Mononuclear cell (primary cell): ENCODE data around the gene DNAJC5G. TPM values are rescaled to one million over a fixed set of nuclear protein-coding genes. Genes with fewer than 3 reads are reported as not detected.

ENCODE experiments used
- H3K27me3 ChIP-seq: 2 replicates; pipeline ENCODE4 v1.6.0; 2011; ENCODE audit warnings: low read length, control low read depth; ENCODE audit not compliant: insufficient read depth
- H3K4me1 ChIP-seq: 2 replicates; pipeline ENCODE4 v1.5.1; 2011; ENCODE audit warnings: mild to moderate bottlenecking, low read length, control low read depth; ENCODE audit not compliant: insufficient read depth
- H3K4me3 ChIP-seq: 2 replicates; pipeline ENCODE4 v1.5.1; 2011; ENCODE audit warnings: mild to moderate bottlenecking, low read length, moderate library complexity
- H3K9me3 ChIP-seq: 2 replicates; pipeline ENCODE4 v1.5.1; 2011; ENCODE audit warnings: low read depth, mild to moderate bottlenecking, control low read depth, low read length
- total RNA-seq: library from RNA; depleted of rRNA; stranded (reverse); fragments of >200 nt; gene quantifications from one replicate; pipeline ENCODE4 v1.2.3, GENCODE V29; 2012

Gene DNAJC5G
- total RNA-seq, 1 donor, result not detected

DNA sequence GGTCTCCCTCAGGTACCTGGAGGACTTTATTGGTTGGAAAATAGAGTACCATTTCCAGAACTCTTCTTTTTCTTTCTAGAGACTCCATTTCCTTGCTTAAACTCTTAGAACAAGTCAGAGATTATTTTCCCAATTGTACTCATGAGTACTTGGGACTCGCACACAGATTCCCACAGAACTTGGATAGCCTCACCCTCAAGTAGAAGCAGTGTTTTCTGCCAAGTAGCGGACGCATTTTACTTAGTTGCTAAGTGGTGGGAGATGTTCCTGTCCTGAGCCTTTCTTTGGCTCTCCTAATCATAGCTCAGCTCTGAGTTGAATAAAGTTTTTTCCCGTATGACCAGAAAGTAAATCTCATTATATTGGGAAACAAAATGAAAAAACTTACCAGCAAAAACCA is 29.6 kb upstream of the DNAJC5G start:
- Histone ChIP-seq H3K27me3 (no peaks in the 10 kb centered on the region), H3K4me3 (no peak overlapping the region), H3K4me1 (no peaks in the 10 kb centered on the region), H3K9me3 (no peaks in the 10 kb centered on the region)

DNA sequence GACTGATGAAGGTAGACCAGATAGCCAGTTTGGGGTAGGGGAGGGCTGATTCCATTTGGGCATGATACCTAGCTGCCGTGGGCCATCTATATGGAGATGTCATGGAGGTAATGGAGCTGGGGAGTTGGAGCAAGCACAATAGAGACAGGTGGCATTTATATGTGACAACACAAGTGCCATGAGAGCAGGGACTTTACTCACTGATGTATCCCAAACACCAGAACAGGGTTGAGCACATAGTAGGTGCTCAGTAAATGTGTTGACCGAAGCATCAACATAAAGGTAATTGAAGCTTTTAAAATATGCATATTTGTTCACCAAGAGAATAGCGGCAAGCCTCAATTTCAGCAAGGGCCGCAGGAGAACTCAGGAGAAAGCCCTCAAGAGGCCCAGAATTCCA is 27.3 kb upstream of the DNAJC5G start:
- no peaks in the 10 kb centered on the region for H3K9me3 ChIP-seq
- H3K4me1 ChIP-seq, result no peaks in the 10 kb centered on the region
- no peaks in the 10 kb centered on the region for H3K27me3 ChIP-seq

DNA sequence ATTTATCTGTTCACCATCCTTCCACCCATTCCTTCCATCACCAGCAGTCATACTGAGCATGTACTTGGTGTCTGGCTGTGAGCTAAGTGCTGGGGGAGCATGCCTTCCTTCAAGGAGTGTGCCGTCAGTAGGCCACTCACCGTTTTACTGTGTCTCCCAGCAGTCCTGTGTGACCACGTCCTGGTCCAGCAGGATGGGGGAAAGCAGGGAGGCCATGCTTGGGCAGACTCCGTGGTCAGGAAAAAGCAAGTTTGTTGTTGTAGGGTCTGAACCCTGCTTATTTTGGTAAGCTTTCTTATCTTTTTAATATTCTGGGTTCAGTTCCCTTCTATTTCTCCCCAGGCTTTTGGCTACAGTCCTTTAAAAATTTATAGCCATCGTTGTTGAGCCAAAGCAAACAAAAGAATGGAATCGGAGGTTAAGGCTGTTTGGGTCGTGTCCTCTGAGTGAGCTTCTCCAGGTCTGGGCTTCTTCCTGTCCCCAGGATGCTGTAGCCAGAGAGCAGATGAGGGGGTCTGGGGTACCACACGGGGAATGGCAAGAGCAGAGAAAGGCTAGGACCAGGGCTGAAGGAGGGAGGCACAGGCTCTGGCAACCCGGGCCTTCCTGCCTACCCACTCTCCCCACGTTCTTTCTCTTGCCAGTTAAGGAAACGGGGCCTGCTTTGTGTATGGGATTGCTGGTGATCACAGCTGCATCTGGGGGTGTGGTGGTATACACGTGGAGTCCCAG is 25.9 kb upstream of the DNAJC5G start:
- Histone ChIP-seq H3K4me3 (no peak overlapping the region), H3K4me1 (no peaks in the 10 kb centered on the region), H3K27me3 (peaks cover 4% of the 10 kb centered on the region), H3K9me3 (no peaks in the 10 kb centered on the region)

More for the DNA sequence above, 27.3 kb upstream of the DNAJC5G start:
- no peak overlapping the region for H3K4me3 ChIP-seq

DNA sequence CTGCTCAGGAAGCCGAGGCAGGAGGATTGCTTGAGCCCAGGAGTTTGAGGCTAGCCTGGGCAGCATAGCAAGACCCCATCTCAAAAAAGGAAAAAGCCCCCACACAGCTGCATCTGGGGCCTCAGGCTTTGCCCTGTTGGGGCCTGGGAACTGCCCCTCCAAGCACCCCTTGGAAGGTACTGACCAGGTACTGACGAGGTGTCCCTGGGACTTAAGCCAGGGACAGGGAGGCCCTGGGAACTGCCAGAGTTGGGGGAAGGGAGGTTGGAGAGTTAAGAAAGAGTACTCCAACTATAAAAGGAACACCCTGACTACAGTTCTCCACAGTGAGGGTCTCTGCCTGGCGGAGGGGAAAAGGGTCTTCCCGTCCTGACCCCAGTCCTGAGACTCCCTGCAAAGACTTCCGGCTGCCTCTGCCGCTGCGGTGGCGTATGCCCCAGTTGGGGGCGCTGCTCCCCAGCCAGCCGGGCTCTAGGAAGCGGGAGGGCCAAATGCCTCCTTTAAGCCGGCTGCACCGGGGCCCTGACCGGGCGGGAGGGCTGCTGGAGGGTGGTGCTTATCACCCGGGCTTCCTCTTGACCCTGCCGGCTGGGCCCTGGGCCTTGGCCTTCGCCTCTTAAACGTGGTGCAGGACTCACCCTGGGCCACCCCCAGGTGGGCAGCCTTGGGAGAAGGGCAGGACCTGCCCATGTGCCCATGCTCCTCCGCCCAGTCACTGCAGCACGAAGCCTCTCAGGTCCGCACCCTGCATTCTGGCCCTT is 25.2 kb upstream of the DNAJC5G start:
- Histone ChIP-seq H3K27me3 (peaks cover 4% of the 10 kb centered on the region), H3K9me3 (no peaks in the 10 kb centered on the region), H3K4me3 (no peak overlapping the region), H3K4me1 (no peaks in the 10 kb centered on the region)

DNA sequence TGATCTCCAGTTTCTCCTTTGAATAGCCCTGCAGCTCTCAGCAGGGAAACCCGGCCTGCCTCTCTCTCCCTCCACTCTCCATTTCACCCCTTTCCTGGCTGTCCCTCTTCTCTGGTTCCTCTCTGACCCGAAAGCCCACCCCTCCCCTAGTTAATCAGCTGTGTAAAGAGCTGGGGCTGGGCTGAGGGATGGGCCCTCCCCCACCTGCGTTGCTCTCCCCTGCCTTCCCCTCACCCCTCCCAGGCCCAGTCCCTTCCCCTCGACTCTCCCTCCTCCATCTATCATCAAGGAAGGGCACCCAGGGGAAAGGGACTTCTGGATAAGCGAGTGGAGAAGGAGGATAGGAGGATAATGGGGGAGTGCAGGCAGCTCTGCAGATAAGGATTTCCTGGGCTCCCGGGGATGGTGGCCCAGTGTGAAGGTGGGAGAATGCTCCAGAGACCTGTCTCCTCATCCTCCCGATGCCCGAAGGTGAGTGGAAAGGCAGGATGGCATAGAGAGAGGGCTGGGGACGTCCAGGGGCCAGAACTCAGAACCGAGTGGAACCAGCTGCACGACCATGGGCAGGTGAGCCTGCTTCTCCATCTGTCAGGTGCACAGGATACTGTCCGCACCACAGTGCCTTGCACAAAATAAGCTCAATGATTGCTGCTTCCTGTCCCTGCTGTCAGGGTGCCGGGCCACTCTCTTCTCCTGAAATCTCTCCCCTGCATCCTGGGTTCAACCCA is 24.4 kb upstream of the DNAJC5G start:
- Histone ChIP-seq H3K4me1 (no peaks in the 10 kb centered on the region), H3K4me3 (no peak overlapping the region), H3K9me3 (no peaks in the 10 kb centered on the region), H3K27me3 (peaks cover 4% of the 10 kb centered on the region)

DNA sequence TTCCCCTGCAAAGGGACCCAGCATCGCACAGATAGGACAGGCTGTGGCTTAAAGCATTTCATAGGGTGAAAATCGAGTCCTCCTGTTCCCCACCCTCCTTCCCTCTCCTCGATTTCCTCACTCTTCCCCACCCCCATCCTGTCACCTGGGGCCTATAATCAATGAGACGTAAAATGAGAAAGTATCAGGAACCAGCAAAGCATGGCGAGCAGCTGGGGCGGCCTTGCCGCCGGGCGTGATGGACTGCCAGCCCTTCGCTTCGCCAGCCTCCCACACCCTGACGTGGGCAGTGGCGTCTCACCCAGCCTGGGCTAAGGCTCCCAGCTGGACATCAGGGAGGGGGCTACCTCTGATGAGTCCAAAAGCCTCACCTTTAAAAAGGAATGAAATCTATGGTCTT is 23.5 kb upstream of the DNAJC5G start:
- no peaks in the 10 kb centered on the region for H3K9me3 ChIP-seq
- H3K4me1 ChIP-seq, result no peaks in the 10 kb centered on the region
- H3K4me3 ChIP-seq, result no peak overlapping the region
- H3K27me3 ChIP-seq, result peaks cover 4% of the 10 kb centered on the region

DNA sequence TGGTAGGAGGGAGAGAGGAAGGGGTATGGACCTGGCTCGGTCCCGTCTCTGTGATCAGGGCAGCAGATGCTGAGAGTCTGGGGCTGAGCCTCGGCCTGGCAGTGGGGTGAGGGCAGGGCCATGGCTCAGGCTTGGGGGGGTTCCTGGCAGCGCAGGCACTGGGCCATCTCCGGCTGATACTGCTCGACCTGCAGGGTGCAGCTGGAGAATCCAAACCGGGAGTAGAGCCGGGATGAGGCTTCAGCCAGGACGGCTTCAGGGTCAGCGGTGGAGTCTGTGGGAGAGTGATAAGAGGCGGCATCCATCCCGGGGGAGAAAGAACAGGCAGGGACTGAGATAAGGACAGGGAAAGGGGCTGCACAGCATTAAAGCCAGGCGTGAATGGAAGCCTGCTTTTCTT is 20.0 kb upstream of the DNAJC5G start:
- Histone ChIP-seq H3K9me3 (no peaks in the 10 kb centered on the region), H3K27me3 (peaks cover 11% of the 10 kb centered on the region), H3K4me3 (no peak overlapping the region), H3K4me1 (no peaks in the 10 kb centered on the region)

DNA sequence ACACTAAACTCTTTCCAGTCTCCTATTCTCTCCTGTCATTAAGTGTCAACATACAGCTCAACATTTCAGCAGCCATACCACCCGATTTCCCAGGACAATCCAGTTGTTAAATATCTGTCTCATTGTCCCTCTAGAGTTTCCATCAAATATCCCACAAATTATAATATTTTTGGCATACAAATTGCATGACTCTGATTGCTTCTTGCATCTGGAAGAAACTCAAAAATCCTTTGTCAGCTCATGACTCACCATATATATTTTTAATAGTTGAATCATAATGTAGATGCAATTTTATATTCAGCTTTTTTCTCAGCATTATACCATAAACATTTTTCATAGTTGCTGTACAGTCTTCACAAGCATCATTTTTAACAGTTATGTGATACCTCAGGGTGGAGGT is 19.6 kb upstream of the DNAJC5G start:
- peaks cover 16% of the 10 kb centered on the region for H3K27me3 ChIP-seq
- no peaks in the 10 kb centered on the region for H3K9me3 ChIP-seq
- no peak overlapping the region for H3K4me3 ChIP-seq
- no peaks in the 10 kb centered on the region for H3K4me1 ChIP-seq

DNA sequence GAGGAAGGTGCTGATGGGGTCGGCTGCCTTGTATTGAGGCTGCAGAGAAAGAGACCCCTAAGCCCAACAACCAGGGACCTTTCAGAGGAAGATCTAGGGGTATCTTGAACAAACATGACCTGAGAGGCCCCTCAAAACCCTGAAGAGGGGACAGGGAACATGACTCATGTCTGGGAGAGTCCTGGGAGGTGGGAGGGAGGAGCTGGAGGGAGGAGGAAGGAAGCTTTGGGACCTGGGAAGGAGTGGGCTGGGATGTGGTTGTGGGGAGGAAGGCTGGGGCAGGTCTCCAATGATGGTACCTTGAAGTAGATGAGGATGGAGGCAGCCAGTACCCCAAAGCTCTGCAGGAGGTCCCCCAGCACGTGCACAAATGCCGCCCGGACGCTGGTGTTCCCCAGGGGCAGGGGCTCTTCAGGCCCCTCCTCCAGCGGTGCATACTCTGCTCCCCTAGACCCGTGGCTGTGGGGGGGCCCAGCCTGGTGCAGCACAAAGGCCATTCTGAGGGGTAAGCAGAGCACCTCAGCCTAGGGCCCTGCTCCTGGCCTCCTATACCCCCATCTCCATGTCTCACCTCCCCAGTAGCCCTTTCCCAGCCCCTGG is 18.3 kb upstream of the DNAJC5G start:
- no peak overlapping the region for H3K4me3 ChIP-seq
- H3K9me3 ChIP-seq, result no peaks in the 10 kb centered on the region
- H3K4me1 ChIP-seq, result peaks cover 2% of the 10 kb centered on the region
- H3K27me3 ChIP-seq, result peaks cover 29% of the 10 kb centered on the region

DNA sequence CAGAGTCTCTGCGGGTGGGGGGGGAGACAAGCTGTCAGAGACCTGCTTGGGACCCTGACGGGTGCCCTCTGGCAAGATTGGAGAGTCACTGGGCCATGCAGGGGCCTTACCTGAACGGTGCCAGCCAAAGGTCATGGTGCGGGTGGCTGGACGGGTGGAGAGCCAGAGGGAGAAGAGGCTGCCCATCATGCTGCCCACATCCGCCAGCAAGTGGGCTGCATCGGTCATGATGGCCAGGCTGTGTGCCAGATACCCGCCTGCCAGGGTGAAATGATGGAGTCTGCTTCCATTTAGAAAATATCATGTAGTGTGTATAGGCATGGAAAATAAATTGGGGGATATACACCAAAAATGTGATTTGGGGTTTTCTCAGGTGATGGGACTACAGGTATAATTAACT is 17.2 kb upstream of the DNAJC5G start:
- Histone ChIP-seq H3K27me3 (peaks cover 35% of the 10 kb centered on the region), H3K9me3 (no peaks in the 10 kb centered on the region), H3K4me1 (peaks cover 12% of the 10 kb centered on the region), H3K4me3 (no peak overlapping the region)

DNA sequence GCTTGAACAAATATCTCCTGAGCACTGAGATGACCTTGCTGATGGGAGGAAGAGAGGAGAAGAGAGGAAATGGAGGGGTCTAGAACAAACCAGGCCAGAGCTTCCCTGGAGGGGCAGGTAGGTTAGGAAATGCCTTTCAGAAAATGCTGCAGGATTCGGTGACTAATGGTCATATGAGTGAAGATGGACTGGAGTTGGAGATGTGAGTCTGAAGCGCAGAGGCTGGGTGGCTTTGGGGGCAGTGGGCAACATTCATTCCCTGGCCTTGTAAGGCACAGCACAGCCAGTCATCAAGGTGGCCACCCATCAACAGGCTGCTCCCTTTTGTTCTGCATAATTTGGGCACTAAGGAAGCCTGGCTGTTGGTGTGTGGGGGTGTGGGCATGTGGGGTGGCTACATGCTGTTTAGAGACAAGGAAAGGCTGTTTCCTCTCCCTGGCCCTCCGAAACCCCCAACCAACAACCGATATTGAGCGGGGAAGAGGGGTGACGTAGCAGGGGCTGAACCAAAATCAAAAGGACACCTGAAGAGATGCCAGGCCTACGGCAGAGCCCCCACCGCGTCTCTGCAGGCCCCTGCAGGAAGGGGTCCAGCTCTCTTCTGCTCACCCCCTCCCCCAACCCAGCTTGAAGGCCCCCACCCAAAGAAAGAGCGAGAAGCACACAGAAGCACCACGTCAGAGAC is 13.8 kb upstream of the DNAJC5G start:
- Histone ChIP-seq H3K4me3 (no peak overlapping the region), H3K27me3 (peaks cover 64% of the 10 kb centered on the region)

DNA sequence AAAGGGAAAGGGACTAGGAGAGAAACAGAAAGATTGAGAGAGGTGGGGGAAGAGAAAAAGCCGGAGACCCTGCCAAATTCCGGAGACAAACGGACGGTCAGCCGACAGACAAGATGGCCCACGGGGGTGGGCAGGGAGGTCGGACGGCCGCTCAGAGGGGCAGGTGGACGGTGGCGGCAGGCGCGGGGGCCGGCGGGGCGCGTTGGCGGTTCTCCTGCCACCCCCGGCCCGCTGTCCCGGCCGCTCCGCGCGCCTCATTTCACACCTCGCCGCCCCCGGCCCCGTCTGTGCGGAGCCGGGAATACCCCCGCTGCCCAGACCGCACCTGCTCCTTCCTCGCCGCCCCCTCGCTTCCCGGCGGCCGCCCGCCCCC is 13.3 kb upstream of the DNAJC5G start:
- peaks cover 66% of the 10 kb centered on the region for H3K27me3 ChIP-seq
- peaks cover 36% of the 10 kb centered on the region for H3K4me1 ChIP-seq
- no peak overlapping the region for H3K4me3 ChIP-seq
- H3K9me3 ChIP-seq, result no peaks in the 10 kb centered on the region

More for the DNA sequence above, 13.8 kb upstream of the DNAJC5G start:
- Histone ChIP-seq H3K9me3 (no peaks in the 10 kb centered on the region), H3K4me1 (peaks cover 36% of the 10 kb centered on the region)

DNA sequence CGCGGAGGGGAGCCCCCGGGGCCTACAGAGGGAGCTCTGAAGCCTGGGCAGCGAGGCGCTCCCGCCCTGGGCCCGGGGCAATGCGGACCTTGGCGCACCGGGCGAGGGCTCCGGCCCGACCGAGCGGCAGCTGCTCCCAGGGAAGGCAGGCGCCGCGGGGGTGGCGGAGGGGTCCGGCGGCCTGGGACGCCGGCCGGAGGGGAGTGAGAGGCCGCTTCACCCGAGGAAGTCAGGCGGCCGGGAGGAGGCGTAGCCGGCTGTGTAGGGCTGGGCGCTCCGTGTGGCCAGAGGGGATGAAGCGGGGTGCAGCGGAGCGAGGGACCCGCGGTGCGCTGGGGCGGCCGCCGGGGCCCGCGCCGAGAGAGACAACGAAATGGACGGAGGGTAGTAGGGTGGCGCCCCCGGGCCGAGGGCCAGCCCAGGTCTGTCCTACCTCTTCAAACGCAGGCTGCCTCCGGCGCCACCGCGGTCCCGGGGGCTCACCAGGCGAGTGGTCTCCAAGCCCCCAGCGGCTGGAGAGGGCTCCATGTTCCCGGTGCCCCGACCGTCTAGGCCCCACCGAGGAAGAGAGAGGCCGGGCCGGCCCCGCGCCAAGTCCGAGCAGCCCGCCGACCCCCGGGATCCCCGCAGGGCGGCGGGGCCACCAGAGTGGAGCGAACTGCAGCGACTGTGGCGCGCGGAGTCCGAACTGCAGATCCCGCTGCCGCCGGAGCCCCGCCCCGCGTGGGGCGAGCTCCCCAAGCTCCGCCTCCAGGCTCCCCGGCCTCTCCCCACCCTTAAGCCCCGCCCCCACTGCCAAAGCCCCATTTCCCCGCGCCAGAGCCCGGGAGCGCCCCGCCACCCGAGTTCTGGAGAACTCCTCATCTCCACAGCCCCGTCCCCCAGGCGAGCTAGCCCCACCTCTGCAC is 12.6 kb upstream of the DNAJC5G start, which contains the start of gene SLC30A3:
TSS of gene SLC30A3 (minus strand) at position 669 of the 908 bp plus-strand sequence. CDS start at position 528, 141 bp downstream.
- no peaks in the 10 kb centered on the region for H3K9me3 ChIP-seq
- H3K27me3 ChIP-seq, result peaks cover 68% of the 10 kb centered on the region
- H3K4me3 ChIP-seq, result peak within 1 kb of the TSS; percentile 16
- peaks cover 36% of the 10 kb centered on the region for H3K4me1 ChIP-seq
